Osteocyte (in vitro differentiated cells): ENCODE data around the gene FMNL2. TPM values are rescaled to one million over a fixed set of nuclear protein-coding genes. Genes with fewer than 3 reads are reported as not detected.
"Not testable (repeated sequence)": the region's sequence is repeated elsewhere in the genome, so short reads cannot be mapped to it uniquely, and the experiment has no call there.

Experiments
- DNase-seq: peaks from one replicate; pipeline ENCODE4 v3.0.0; 2021; ENCODE audit warnings: mixed read lengths; ENCODE audit not compliant: unreplicated experiment; ENCODE audit errors: extremely low spot score
- H3K27ac Mint-ChIP-seq: one replicate; pipeline ENCODE4 v1.8.0; 2021; ENCODE audit warnings: mild to moderate bottlenecking, mixed read lengths; ENCODE audit not compliant: unreplicated experiment
- H3K27me3 Mint-ChIP-seq: one replicate; pipeline ENCODE4 v1.8.0; 2021; ENCODE audit warnings: mixed read lengths; ENCODE audit not compliant: unreplicated experiment
- H3K36me3 Mint-ChIP-seq: one replicate; pipeline ENCODE4 v1.8.0; 2021; ENCODE audit warnings: mixed read lengths; ENCODE audit not compliant: unreplicated experiment
- H3K4me1 Mint-ChIP-seq: one replicate; pipeline ENCODE4 v1.8.0; 2021; ENCODE audit warnings: mixed read lengths; ENCODE audit not compliant: unreplicated experiment
- H3K4me3 Mint-ChIP-seq: one replicate; pipeline ENCODE4 v1.8.0; 2021; ENCODE audit warnings: mild to moderate bottlenecking, moderate library complexity, mixed read lengths; ENCODE audit not compliant: unreplicated experiment
- H3K9me3 Mint-ChIP-seq: one replicate; pipeline ENCODE4 v1.8.0; 2021; ENCODE audit warnings: mixed read lengths; ENCODE audit not compliant: unreplicated experiment
- CTCF ChIP-seq: fragments of 200-600 bp; sonication (generic); IDR thresholded peaks from 2 replicates; pipeline ENCODE4 v1.5.0; 2021; ENCODE audit warnings: antibody characterized with exemption, mild to moderate bottlenecking, moderate library complexity
- total RNA-seq: library from RNA; stranded (reverse); gene quantifications from 2 replicates; pipeline ENCODE4 v1.2.1, GENCODE V29; 2021

FMNL2 gene
- total RNA-seq, 1 donor from 2014 or later = 45.3 TPM

- Mint-ChIP-seq H3K27me3 (peaks cover 11% of the 10 kb centered on the region), H3K9me3 (peaks cover 10% of the 10 kb centered on the region), H3K4me3 (no peak overlapping the region), H3K27ac (no peak overlapping the region), H3K4me1 (peaks cover 2% of the 10 kb centered on the region), H3K36me3 (no peaks in the 10 kb centered on the region)
- no peak for TF ChIP-seq CTCF
- DNase-seq = no peak
These were observed 14.2 kb upstream of the FMNL2 start for GRCh38 chr2:152320814-152321213.

GRCh38 chr2:152322222-152322621 is 12.8 kb upstream of the FMNL2 start:
- Mint-ChIP-seq H3K27ac (no peak overlapping the region), H3K36me3 (no peaks in the 10 kb centered on the region), H3K4me3 (no peak overlapping the region), H3K4me1 (peaks cover 2% of the 10 kb centered on the region), H3K9me3 (no peaks in the 10 kb centered on the region), H3K27me3 (peaks cover 2% of the 10 kb centered on the region)
- no peak for DNase-seq
- no peak for TF ChIP-seq CTCF

GRCh38 chr2:152325126-152325525 is 9.8 kb upstream of the FMNL2 start:
- H3K4me3 Mint-ChIP-seq, H3K36me3 Mint-ChIP-seq, H3K27ac Mint-ChIP-seq, H3K27me3 Mint-ChIP-seq, H3K9me3 Mint-ChIP-seq, H3K4me1 Mint-ChIP-seq, DNase-seq: not testable (repeated sequence)

GRCh38 chr2:152326710-152327109 is 8.3 kb upstream of the FMNL2 start:
- Mint-ChIP-seq H3K9me3 (no peaks in the 10 kb centered on the region), H3K27ac (no peak overlapping the region), H3K36me3 (no peaks in the 10 kb centered on the region), H3K4me3 (no peak overlapping the region), H3K27me3 (no peaks in the 10 kb centered on the region), H3K4me1 (peaks cover 2% of the 10 kb centered on the region)
- no peak for DNase-seq
- TF ChIP-seq CTCF = no peak

GRCh38 chr2:152328013-152328412 is 7.0 kb upstream of the FMNL2 start:
- no peak for DNase-seq
- H3K27me3 Mint-ChIP-seq = no peaks in the 10 kb centered on the region
- H3K4me1 Mint-ChIP-seq = no peaks in the 10 kb centered on the region
- TF ChIP-seq CTCF = no peak
- no peaks in the 10 kb centered on the region for H3K9me3 Mint-ChIP-seq
- no peak overlapping the region for H3K27ac Mint-ChIP-seq
- no peak overlapping the region for H3K4me3 Mint-ChIP-seq
- no peaks in the 10 kb centered on the region for H3K36me3 Mint-ChIP-seq

- no peaks in the 10 kb centered on the region for H3K36me3 Mint-ChIP-seq
- TF ChIP-seq CTCF = no peak
- no peak for DNase-seq
- H3K4me1 Mint-ChIP-seq = peaks cover 6% of the 10 kb centered on the region
- no peaks in the 10 kb centered on the region for H3K27me3 Mint-ChIP-seq
- no peak overlapping the region for H3K27ac Mint-ChIP-seq
- H3K9me3 Mint-ChIP-seq = no peaks in the 10 kb centered on the region
- H3K4me3 Mint-ChIP-seq = no peak overlapping the region
These were observed 4.6 kb upstream of the FMNL2 start for GRCh38 chr2:152330235-152330866.
